Measurements from ENCODE around the gene KLHL36. TPM values are rescaled to one million over a fixed set of nuclear protein-coding genes. Genes with fewer than 3 reads are reported as not detected.

Gene KLHL36
- total and polyA plus RNA-seq, 12 donors: 14.7 to 77.9 (median 55.3) TPM

GRCh38 chr16:84629580-84629979 lies 18.7 kb upstream of the KLHL36 start:
- Histone ChIP-seq H3K27ac (no peak overlapping the region), H3K4me1 (peaks cover 0 to 25% (median 14%) of the 10 kb centered on the region in 9 donors), H3K27me3 (no peaks in the 10 kb centered on the region), H3K9me3 (no peaks in the 10 kb centered on the region), H3K4me3 (no peak overlapping the region), H3K36me3 (no peaks in the 10 kb centered on the region)
- ATAC-seq (no peak), DNase-seq (no peak)
- WGBS, 2 donors: 57 to 78% methylated on average over 10 of the region's 10 CpGs
- intact Hi-C loops (cut with DNase I): no loop called here
- TF ChIP-seq CTCF (IDR thresholded peaks at IDR 0.05): no peak

GRCh38 chr16:84630009-84630408 lies 18.3 kb upstream of the KLHL36 start:
- no peaks in the 10 kb centered on the region for H3K36me3 ChIP-seq
- H3K4me1 ChIP-seq: peaks cover 0 to 25% (median 14%) of the 10 kb centered on the region in 9 donors
- ATAC-seq (no peak), DNase-seq (no peak)
- intact Hi-C loops (cut with DNase I): no loop called here
- H3K4me3 ChIP-seq: no peak overlapping the region
- 93 to 95% methylated on average over 5 of the region's 5 CpGs for WGBS, 2 donors
- H3K9me3 ChIP-seq: no peaks in the 10 kb centered on the region
- no peak overlapping the region for H3K27ac ChIP-seq
- TF ChIP-seq CTCF (IDR thresholded peaks at IDR 0.05): no peak
- no peaks in the 10 kb centered on the region for H3K27me3 ChIP-seq

GRCh38 chr16:84630446-84631152 lies 17.7 kb upstream of the KLHL36 start:
- intact Hi-C loops (cut with DNase I): no loop called here
- DNase-seq: no peak
- Histone ChIP-seq H3K36me3 (no peaks in the 10 kb centered on the region), H3K9me3 (no peaks in the 10 kb centered on the region), H3K27me3 (no peaks in the 10 kb centered on the region), H3K4me3 (no peak overlapping the region), H3K27ac (no peak overlapping the region), H3K4me1 (peaks cover 0 to 25% (median 14%) of the 10 kb centered on the region in 9 donors)
- ATAC-seq: no peak
- 94 to 95% methylated on average over 16 of the region's 16 CpGs for whole genome bisulfite sequencing, 2 donors
- TF ChIP-seq CTCF (IDR thresholded peaks at IDR 0.05): no peak

- H3K36me3 ChIP-seq: no peaks in the 10 kb centered on the region
- H3K27ac ChIP-seq: no peak overlapping the region
- H3K4me1 ChIP-seq: peaks cover 0 to 25% (median 14%) of the 10 kb centered on the region in 9 donors
- no peak overlapping the region for H3K4me3 ChIP-seq
- intact Hi-C loops (cut with DNase I): no loop called here
- ATAC-seq: no peak
- whole genome bisulfite sequencing, 2 donors: 92 to 93% methylated on average over 4 of the region's 4 CpGs
- no peaks in the 10 kb centered on the region for H3K27me3 ChIP-seq
- H3K9me3 ChIP-seq: no peaks in the 10 kb centered on the region
- DNase-seq: no peak
- TF ChIP-seq CTCF (IDR thresholded peaks at IDR 0.05): no peak
Measured at GRCh38 chr16:84631153-84631466, 17.2 kb upstream of the KLHL36 start.
